H1 (cell line): Measurements from ENCODE around the gene RBP5. TPM values are rescaled to one million over a fixed set of nuclear protein-coding genes. Genes with fewer than 3 reads are reported as not detected.

Experiments used
- ATF2 ChIP-seq: IDR thresholded peaks from 2 replicates; pipeline ENCODE4 v1.6.1; 2012; ENCODE audit warnings: low read length, inconsistent platforms
- CBX5 ChIP-seq: fragments of 300-800, 300-1000 bp; sonication (generic); IDR thresholded peaks from 2 replicates; pipeline ENCODE4 v1.7.1; 2016; ENCODE audit warnings: antibody characterized with exemption, low read length, low read depth
- CEBPB ChIP-seq: IDR thresholded peaks from 2 replicates; pipeline ENCODE4 v1.6.1; 2012; ENCODE audit warnings: low read depth, low read length
- CHD1 ChIP-seq: IDR thresholded peaks from 2 replicates; pipeline ENCODE4 v1.6.1; 2012; ENCODE audit warnings: low read depth, low read length, improper control_type of control experiment
- CREB1 ChIP-seq: IDR thresholded peaks from 2 replicates; pipeline ENCODE4 v1.6.1; 2012; ENCODE audit warnings: inconsistent platforms
- CTBP2 ChIP-seq: IDR thresholded peaks from 2 replicates; pipeline ENCODE4 v1.7.0; 2011; ENCODE audit warnings: borderline replicate concordance, mild to moderate bottlenecking, moderate library complexity, mixed read lengths, low read length; ENCODE audit not compliant: insufficient read depth, insufficient read length
- GTF2F1 ChIP-seq: IDR thresholded peaks from 2 replicates; pipeline ENCODE4 v1.6.1; 2012; ENCODE audit warnings: low read depth, low read length, improper control_type of control experiment, borderline replicate concordance
- KDM4A ChIP-seq: IDR thresholded peaks from one replicate; pipeline ENCODE4 v1.7.1; 2012; ENCODE audit warnings: low read depth, mild to moderate bottlenecking, moderate library complexity, low read length, inconsistent platforms; ENCODE audit not compliant: severe bottlenecking
- MAX ChIP-seq: IDR thresholded peaks from 2 replicates; pipeline ENCODE4 v1.6.1; 2012; ENCODE audit warnings: inconsistent platforms
- POLR2AphosphoS5 ChIP-seq: IDR thresholded peaks from 2 replicates; pipeline ENCODE4 v1.6.1; 2011; ENCODE audit warnings: low read depth, low read length
- RAD21 ChIP-seq, 2 experiments: IDR thresholded peaks in 1 of 2; conservative IDR thresholded peaks in 1 of 2; 2 replicates each; pipeline ENCODE4 v1.6.1; 2011; ENCODE audit warnings: low read depth in 2 of 2, low read length in 2 of 2, improper control_type of control experiment in 1 of 2, inconsistent platforms in 1 of 2, mild to moderate bottlenecking in 1 of 2, moderate library complexity in 1 of 2
- RXRA ChIP-seq: IDR thresholded peaks from 2 replicates; pipeline ENCODE4 v1.6.1; 2011; ENCODE audit warnings: low read depth, mild to moderate bottlenecking, low read length, moderate library complexity; ENCODE audit not compliant: insufficient read depth
- SIRT6 ChIP-seq: IDR thresholded peaks from one replicate; pipeline ENCODE4 v1.7.1; 2012; ENCODE audit warnings: low read length, inconsistent platforms
- SRF ChIP-seq: IDR thresholded peaks from 2 replicates; pipeline ENCODE4 v1.6.1; 2011; ENCODE audit warnings: mild to moderate bottlenecking, low read depth, low read length, moderate library complexity
- TAF7 ChIP-seq: optimal IDR thresholded peaks from 2 replicates; pipeline ENCODE3; 2011; ENCODE audit warnings: low read depth, mild to moderate bottlenecking, inconsistent platforms, low read length, moderate library complexity, borderline replicate concordance
- polyA plus RNA-seq, 7 experiments: library from polyadenylated mRNA; depleted of rRNA in 3 of 7; stranded (reverse) in 5 of 7; unstranded in 2 of 7; fragments of >200 nt in 5 of 7; fragments of 200-250 nt in 2 of 7; gene quantifications; 1 replicate in 5 of 7; 2 replicates in 1 of 7; 4 replicates in 1 of 7; pipeline versions ENCODE4 v1.2.1 to v1.2.3, GENCODE V29; 2011 to 2013; ENCODE audit warnings: missing spikeins in 2 of 7, mixed read lengths in 2 of 7
- total RNA-seq: library from RNA; stranded (reverse); fragmentation: NEBNext Ultra II Directional; extraction: Animal tissue kit (Norgen Biotek cat#: 25700); gene quantifications from 2 replicates; pipeline ENCODE4 v1.2.1, GENCODE V29; 2021
- TF ChIP-seq, protein P1 (sequence below): IDR thresholded peaks from 2 replicates; pipeline ENCODE4 v1.6.1; 2011; ENCODE audit warnings: low read depth, mild to moderate bottlenecking, low read length; ENCODE audit not compliant: insufficient read depth
- TF ChIP-seq, protein P2 (sequence below): IDR thresholded peaks from 2 replicates; pipeline ENCODE4 v1.6.1; 2012; ENCODE audit warnings: inconsistent platforms

The RBP5 gene
- total and polyA plus RNA-seq, 2 of the 8 experiments (the other 6 are each of a cell fraction or from before 2014, with no cell fraction given), result 1.2 to 1.9 TPM

DNA sequence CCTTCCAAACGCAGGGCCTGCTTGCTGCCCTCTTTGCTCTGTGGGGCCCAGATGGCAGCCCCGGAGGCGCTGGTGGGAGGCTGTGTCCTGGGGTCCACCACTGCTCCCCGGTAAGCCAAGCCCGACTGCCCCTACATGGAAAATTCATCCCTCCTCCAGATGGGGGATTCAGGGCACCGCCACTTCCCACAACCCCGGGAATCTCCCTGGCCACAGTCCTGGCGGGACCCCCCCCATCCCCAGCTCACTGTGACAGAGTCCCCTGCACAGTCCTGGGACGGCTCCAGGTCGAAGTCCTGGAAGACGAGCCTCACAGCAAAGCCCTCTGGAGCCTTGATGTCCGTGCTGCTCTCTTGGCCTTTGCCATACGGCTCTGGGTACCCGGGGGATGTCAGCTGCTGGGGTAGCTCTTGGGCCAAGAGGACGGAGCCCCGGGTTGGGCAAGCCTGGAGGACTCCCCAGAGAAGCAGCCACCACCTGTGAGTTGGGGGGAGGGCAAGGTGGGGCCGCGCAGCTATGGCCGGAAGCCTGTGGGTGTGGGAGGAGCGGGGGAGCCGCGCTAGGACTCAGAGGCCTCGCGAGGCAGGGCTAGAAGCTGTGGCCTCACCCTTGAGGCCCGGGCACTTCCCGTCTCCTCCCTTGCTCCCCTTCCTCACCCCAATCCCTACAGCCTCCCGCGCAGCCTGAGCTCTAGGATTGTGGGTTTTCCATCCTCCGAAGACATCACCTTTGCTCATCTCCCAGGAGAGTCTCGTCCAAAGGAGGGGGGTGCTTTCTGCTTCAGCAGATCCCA, 20.5 kb downstream of the RBP5 start (continued):
- TF ChIP-seq KDM4A (peak; percentile 47), TAF7 (no peak), POLR2AphosphoS5 (0 out of 2 replicates have a peak, but pooled peaks have one; percentile 55), MAX (peak; percentile 19; the same call in 1 of the 2 replicates), GTF2F1 (0 out of 2 replicates have a peak, but pooled peaks have one; percentile 49), CTBP2 (peak; percentile 76), CEBPB (no peak), RAD21 (IDR thresholded peaks at IDR 0.05 in 1 of 2, conservative IDR thresholded peaks at IDR 0.05 in 1 of 2; ENCODE audit: low read depth in 2 of 2, low read length in 2 of 2) (no peak), CHD1 (no peak), RXRA (no peak), ATF2 (no peak), SIRT6 (no peak), CREB1 (no peak), CBX5 (no peak), SRF (no peak)
- TF ChIP-seq, protein P1, sequence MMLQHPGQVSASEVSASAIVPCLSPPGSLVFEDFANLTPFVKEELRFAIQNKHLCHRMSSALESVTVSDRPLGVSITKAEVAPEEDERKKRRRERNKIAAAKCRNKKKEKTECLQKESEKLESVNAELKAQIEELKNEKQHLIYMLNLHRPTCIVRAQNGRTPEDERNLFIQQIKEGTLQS, result no peak
- TF ChIP-seq, protein P2, sequence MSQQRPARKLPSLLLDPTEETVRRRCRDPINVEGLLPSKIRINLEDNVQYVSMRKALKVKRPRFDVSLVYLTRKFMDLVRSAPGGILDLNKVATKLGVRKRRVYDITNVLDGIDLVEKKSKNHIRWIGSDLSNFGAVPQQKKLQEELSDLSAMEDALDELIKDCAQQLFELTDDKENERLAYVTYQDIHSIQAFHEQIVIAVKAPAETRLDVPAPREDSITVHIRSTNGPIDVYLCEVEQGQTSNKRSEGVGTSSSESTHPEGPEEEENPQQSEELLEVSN, result no peak
